WTC11 (cell line): ENCODE data around the gene ATG9B. TPM values are rescaled to one million over a fixed set of nuclear protein-coding genes. Genes with fewer than 3 reads are reported as not detected.

Source experiments
- ATAC-seq: fragments of 200-7000 bp; cut with Tn5 transposase; 2 replicates; pipeline ENCODE4 v1.10.0; 2021; ENCODE audit warnings: mild to moderate bottlenecking, moderate library complexity
- CTCF ChIA-PET: fragments of 300-600 bp; sonication (Branson Sonifier 250); formaldehyde crosslinking; loops from one replicate; lab custom pipeline; 2021; ENCODE audit warnings: antibody characterized with exemption; lab: Charles Lee
- POLR2A ChIA-PET: fragments of 350-600 bp; sonication (Branson Sonifier 250); formaldehyde crosslinking; loops from one replicate; lab custom pipeline; 2021; ENCODE audit warnings: antibody characterized with exemption; lab: Charles Lee
- DNase-seq: peaks from one replicate; pipeline ENCODE4 v3.0.0; 2021; ENCODE audit warnings: low spot score
- H3K27ac Mint-ChIP-seq: 2 replicates; pipeline ENCODE4 v1.8.0; 2021; ENCODE audit warnings: mixed read lengths
- H3K27me3 Mint-ChIP-seq: 2 replicates; pipeline ENCODE4 v1.8.0; 2021; ENCODE audit warnings: low read depth, mild to moderate bottlenecking, moderate library complexity, mixed read lengths
- H3K36me3 Mint-ChIP-seq: 2 replicates; pipeline ENCODE4 v1.8.0; 2021; ENCODE audit warnings: mixed read lengths
- H3K4me1 Mint-ChIP-seq: 2 replicates; pipeline ENCODE4 v1.8.0; 2022; ENCODE audit warnings: mixed read lengths
- H3K4me3 Mint-ChIP-seq: 2 replicates; pipeline ENCODE4 v1.8.0; 2021; ENCODE audit warnings: mild to moderate bottlenecking, moderate library complexity, mixed read lengths
- H3K9me3 Mint-ChIP-seq: 2 replicates; pipeline ENCODE4 v1.8.0; 2021; ENCODE audit warnings: mixed read lengths
- CBFB ChIP-seq: sonication (generic); formaldehyde crosslinking; IDR thresholded peaks from 2 replicates; pipeline ENCODE4 v1.8.1; 2022; ENCODE audit warnings: mild to moderate bottlenecking, low read depth, missing genetic modification reagents
- CREB1 ChIP-seq: sonication (generic); formaldehyde crosslinking; IDR thresholded peaks from 2 replicates; pipeline ENCODE4 v1.8.0; 2023; ENCODE audit warnings: mild to moderate bottlenecking, missing genetic modification reagents
- CREM ChIP-seq: sonication (generic); formaldehyde crosslinking; IDR thresholded peaks from 2 replicates; pipeline ENCODE4 v1.8.1; 2022; ENCODE audit warnings: mild to moderate bottlenecking, missing genetic modification reagents, moderate library complexity
- FOXJ3 ChIP-seq: sonication (generic); formaldehyde crosslinking; IDR thresholded peaks from 2 replicates; pipeline ENCODE4 v1.9.0; 2021; ENCODE audit warnings: missing genetic modification reagents, mild to moderate bottlenecking, borderline replicate concordance
- GRHL2 ChIP-seq: fragments of 250-450 bp; sonication (Bioruptor Pico); IDR thresholded peaks from 2 replicates; pipeline ENCODE4 v1.8.0; 2022; ENCODE audit warnings: mild to moderate bottlenecking, moderate library complexity; ENCODE audit not compliant: insufficient replicate concordance, severe bottlenecking
- HMGA2 ChIP-seq: fragments of 250-450 bp; sonication (Bioruptor Pico); IDR thresholded peaks from 2 replicates; pipeline ENCODE4 v1.4.0; 2021; ENCODE audit warnings: mild to moderate bottlenecking, moderate library complexity
- KAT7 ChIP-seq: sonication (generic); formaldehyde crosslinking; IDR thresholded peaks from 2 replicates; pipeline ENCODE4 v1.8.1; 2023; ENCODE audit warnings: missing genetic modification reagents, mild to moderate bottlenecking, borderline replicate concordance
- MYBL2 ChIP-seq: sonication (generic); formaldehyde crosslinking; IDR thresholded peaks from 2 replicates; pipeline ENCODE4 v1.8.1; 2023; ENCODE audit warnings: mild to moderate bottlenecking, moderate library complexity, missing genetic modification reagents
- NFATC4 ChIP-seq: fragments of 250-450 bp; sonication (Bioruptor Pico); IDR thresholded peaks from 2 replicates; pipeline ENCODE4 v1.9.0; 2021; ENCODE audit warnings: mild to moderate bottlenecking
- NFYB ChIP-seq: sonication (generic); formaldehyde crosslinking; conservative IDR thresholded peaks from 2 replicates; pipeline ENCODE4 v1.8.0; 2022; ENCODE audit warnings: low read depth, missing genetic modification reagents
- PRRX2 ChIP-seq: fragments of 250-450 bp; sonication (Bioruptor Pico); IDR thresholded peaks from 2 replicates; pipeline ENCODE4 v1.8.0; 2021; ENCODE audit warnings: mild to moderate bottlenecking
- RELA ChIP-seq: sonication (generic); formaldehyde crosslinking; IDR thresholded peaks from 2 replicates; pipeline ENCODE4 v1.8.1; 2022; ENCODE audit warnings: missing genetic modification reagents, mild to moderate bottlenecking, borderline replicate concordance
- ZBTB21 ChIP-seq: sonication (generic); formaldehyde crosslinking; IDR thresholded peaks from 2 replicates; pipeline ENCODE4 v1.8.1; 2023; ENCODE audit warnings: mild to moderate bottlenecking, missing genetic modification reagents, borderline replicate concordance
- ZNF121 ChIP-seq: sonication (generic); formaldehyde crosslinking; IDR thresholded peaks from 2 replicates; pipeline ENCODE4 v1.8.0; 2023; ENCODE audit warnings: missing genetic modification reagents
- ZNF219 ChIP-seq: sonication (generic); formaldehyde crosslinking; IDR thresholded peaks from 2 replicates; pipeline ENCODE4 v1.8.0; 2023; ENCODE audit warnings: missing genetic modification reagents, mild to moderate bottlenecking, borderline replicate concordance
- ZNF317 ChIP-seq: sonication (generic); formaldehyde crosslinking; IDR thresholded peaks from 2 replicates; pipeline ENCODE4 v1.8.1; 2023; ENCODE audit warnings: low read depth, mild to moderate bottlenecking, moderate library complexity, missing genetic modification reagents, borderline replicate concordance
- total RNA-seq: library from RNA; stranded (reverse); gene quantifications from 3 replicates; pipeline ENCODE4 v1.2.3, GENCODE V29; 2021
- TF ChIP-seq, protein P1 (sequence below): sonication (generic); formaldehyde crosslinking; IDR thresholded peaks from 2 replicates; pipeline ENCODE4 v1.8.1; 2023; ENCODE audit warnings: mild to moderate bottlenecking, missing genetic modification reagents
- TF ChIP-seq, protein P2 (sequence below): fragments of 200-600 bp; IDR thresholded peaks from 2 replicates; pipeline ENCODE4 v1.8.0; 2022; ENCODE audit warnings: antibody characterized with exemption

Gene ATG9B
- total RNA-seq, 1 experiment from 2014 or later = 2.4 TPM

DNA sequence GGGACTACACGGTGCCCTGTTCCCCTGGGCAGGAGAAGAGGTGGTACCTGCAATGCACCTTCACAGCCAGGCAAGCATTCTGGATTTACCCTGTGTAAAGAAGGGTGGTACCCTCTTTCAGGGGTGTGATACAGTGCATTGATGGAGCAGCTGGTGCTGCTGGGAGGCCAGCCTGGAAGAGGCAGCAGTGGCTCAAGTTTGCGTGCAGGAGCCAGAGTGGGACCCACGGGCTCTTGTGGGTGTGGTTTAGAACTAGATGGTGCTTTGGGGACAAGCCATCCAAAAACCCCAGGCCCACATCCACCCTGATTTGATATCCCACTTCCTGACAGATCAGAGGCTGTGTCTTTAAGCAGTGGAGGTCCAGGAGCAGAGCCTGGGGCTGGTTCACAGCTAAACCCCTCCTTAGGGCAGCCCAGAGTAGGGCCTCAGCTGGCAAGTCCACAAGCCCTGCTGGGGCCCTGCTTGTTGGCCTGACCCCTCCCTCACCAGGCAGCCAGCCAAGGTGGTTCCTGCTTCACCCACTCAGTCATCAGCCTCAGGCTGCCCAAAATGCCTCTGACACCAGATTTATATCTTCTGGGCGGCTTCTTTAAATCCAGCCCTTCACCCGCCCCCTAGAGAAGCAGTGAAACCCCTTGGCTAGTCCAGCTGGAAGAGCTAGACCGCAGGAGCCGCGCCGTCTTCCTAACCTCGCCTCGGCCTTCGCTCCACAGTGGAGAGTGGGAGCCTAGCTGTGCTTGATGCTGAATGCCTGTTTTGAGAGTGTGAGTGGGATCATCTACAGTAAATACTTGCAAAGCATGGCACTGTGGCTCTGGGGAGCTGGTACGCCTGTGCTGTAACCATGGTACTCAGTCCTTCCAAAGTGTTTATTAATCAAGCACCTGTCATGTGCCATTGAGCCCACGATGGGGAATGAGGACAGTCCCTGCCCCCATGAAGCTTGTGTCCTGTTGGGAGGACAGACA, 22.6 kb upstream of the ATG9B start:
- no peaks in the 10 kb centered on the region for H3K9me3 Mint-ChIP-seq
- POLR2A ChIA-PET = no interaction called here
- TF ChIP-seq NFATC4 (CRISPR knock-in tag) = no peak
- TF ChIP-seq ZNF121 (CRISPR knock-in tag) = no peak
- TF ChIP-seq CBFB (CRISPR knock-in tag) = no peak
- no peak for TF ChIP-seq KAT7 (CRISPR knock-in tag)
- no peak for TF ChIP-seq GRHL2 (CRISPR knock-in tag)
- no peak for TF ChIP-seq ZBTB21 (CRISPR knock-in tag)
- TF ChIP-seq ZNF317 = no peak
- TF ChIP-seq, all 79 proteins: peak for 0
- Mint-ChIP-seq H3K36me3 (no peaks in the 10 kb centered on the region), H3K27ac (no peak overlapping the region), H3K4me1 (no peaks in the 10 kb centered on the region), H3K4me3 (no peak overlapping the region), H3K27me3 (peaks cover 24% of the 10 kb centered on the region)
- no peak for DNase-seq
- CTCF ChIA-PET = interaction anchor here (0.7 to 2.3 kb wide), 3 partner anchors 28 to 82 kb away, joined by 3 to 6 read pairs (median 3); no protein-coding TSS in a partner anchor
- no peak for ATAC-seq

DNA sequence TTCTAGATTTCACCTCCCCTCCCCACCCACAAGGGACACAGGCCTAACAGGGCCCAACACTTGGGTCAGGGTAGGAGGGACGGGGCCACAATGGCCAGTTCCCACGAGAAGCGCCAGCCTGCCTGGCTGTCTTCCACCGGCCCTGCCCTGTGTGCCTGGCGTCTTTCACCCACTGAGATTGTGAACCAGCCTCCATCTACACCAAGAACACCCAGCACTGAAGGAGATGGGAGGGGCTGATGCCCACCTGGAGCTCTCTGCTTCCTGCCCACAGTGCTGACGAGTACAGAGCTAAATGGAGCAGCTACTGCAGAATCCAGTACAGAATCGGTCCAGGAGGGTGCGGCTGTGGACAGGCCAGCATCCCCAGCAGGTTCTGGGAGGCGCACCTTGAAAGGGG, 21.7 kb upstream of the ATG9B start:
- H3K4me1 Mint-ChIP-seq = no peaks in the 10 kb centered on the region
- no peak overlapping the region for H3K27ac Mint-ChIP-seq
- H3K27me3 Mint-ChIP-seq = peaks cover 19% of the 10 kb centered on the region
- DNase-seq (no peak), ATAC-seq (no peak)
- H3K9me3 Mint-ChIP-seq = no peaks in the 10 kb centered on the region
- ChIA-PET POLR2A (no interaction called here), CTCF (interaction anchor here (0.7 to 2.3 kb wide), 2 partner anchors 28 to 81 kb away, joined by 3 to 6 read pairs; no protein-coding TSS in a partner anchor)
- no peak overlapping the region for H3K4me3 Mint-ChIP-seq
- H3K36me3 Mint-ChIP-seq = no peaks in the 10 kb centered on the region
- no peak for TF ChIP-seq RELA
- TF ChIP-seq CREM (CRISPR knock-in tag) = no peak
- TF ChIP-seq CREB1 (CRISPR knock-in tag) = no peak
- TF ChIP-seq FOXJ3 = no peak
- TF ChIP-seq MYBL2 = no peak
- TF ChIP-seq, protein P1, sequence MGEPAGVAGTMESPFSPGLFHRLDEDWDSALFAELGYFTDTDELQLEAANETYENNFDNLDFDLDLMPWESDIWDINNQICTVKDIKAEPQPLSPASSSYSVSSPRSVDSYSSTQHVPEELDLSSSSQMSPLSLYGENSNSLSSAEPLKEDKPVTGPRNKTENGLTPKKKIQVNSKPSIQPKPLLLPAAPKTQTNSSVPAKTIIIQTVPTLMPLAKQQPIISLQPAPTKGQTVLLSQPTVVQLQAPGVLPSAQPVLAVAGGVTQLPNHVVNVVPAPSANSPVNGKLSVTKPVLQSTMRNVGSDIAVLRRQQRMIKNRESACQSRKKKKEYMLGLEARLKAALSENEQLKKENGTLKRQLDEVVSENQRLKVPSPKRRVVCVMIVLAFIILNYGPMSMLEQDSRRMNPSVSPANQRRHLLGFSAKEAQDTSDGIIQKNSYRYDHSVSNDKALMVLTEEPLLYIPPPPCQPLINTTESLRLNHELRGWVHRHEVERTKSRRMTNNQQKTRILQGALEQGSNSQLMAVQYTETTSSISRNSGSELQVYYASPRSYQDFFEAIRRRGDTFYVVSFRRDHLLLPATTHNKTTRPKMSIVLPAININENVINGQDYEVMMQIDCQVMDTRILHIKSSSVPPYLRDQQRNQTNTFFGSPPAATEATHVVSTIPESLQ (CRISPR knock-in tag) = no peak
- TF ChIP-seq NFYB (CRISPR knock-in tag) = no peak
- TF ChIP-seq PRRX2 = no peak
- TF ChIP-seq ZNF219 (CRISPR knock-in tag) = no peak
- TF ChIP-seq, protein P2, sequence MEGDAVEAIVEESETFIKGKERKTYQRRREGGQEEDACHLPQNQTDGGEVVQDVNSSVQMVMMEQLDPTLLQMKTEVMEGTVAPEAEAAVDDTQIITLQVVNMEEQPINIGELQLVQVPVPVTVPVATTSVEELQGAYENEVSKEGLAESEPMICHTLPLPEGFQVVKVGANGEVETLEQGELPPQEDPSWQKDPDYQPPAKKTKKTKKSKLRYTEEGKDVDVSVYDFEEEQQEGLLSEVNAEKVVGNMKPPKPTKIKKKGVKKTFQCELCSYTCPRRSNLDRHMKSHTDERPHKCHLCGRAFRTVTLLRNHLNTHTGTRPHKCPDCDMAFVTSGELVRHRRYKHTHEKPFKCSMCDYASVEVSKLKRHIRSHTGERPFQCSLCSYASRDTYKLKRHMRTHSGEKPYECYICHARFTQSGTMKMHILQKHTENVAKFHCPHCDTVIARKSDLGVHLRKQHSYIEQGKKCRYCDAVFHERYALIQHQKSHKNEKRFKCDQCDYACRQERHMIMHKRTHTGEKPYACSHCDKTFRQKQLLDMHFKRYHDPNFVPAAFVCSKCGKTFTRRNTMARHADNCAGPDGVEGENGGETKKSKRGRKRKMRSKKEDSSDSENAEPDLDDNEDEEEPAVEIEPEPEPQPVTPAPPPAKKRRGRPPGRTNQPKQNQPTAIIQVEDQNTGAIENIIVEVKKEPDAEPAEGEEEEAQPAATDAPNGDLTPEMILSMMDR = no peak
- TF ChIP-seq HMGA2 (CRISPR knock-in tag) = no peak

DNA sequence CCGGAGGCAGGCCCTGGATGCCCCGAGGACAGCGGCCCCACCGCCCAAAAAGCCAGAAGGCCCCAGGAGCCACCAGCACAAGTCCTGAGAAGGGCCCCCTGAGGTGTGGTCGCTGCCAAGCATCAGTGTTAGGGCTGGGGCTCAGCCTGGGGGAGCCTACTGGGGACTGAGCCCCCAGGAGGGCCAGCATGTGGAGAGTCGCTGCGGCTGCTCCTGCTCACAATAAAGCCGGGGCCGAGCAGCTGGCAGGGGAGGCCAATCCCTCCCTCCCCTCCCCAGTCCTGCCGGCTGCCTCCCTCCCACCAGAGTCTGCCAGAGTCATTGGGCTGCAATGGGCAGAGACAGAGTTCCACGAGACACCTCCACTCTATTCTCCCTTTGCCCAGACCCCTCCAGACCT, 21.0 kb upstream of the ATG9B start:
- no peak for TF ChIP-seq CREM (CRISPR knock-in tag)
- CTCF ChIA-PET = interaction anchor here (2.3 kb wide), 1 partner anchor 27 kb away, joined by 6 read pairs; no protein-coding TSS in a partner anchor
- POLR2A ChIA-PET = no interaction called here

More for the DNA sequence above, 21.0 kb upstream of the ATG9B start:
- H3K36me3 Mint-ChIP-seq = no peaks in the 10 kb centered on the region
- H3K9me3 Mint-ChIP-seq = no peaks in the 10 kb centered on the region
- ATAC-seq (no peak), DNase-seq (no peak)
- peaks cover 12% of the 10 kb centered on the region for H3K27me3 Mint-ChIP-seq
- H3K4me3 Mint-ChIP-seq = no peak overlapping the region
- no peaks in the 10 kb centered on the region for H3K4me1 Mint-ChIP-seq
- no peak overlapping the region for H3K27ac Mint-ChIP-seq
